Left lung (tissue), 10 donors: ENCODE measurements around the gene SPECC1L. TPM values are rescaled to one million over a fixed set of nuclear protein-coding genes. Genes with fewer than 3 reads are reported as not detected.
A peak's percentile ranks its signal among the peaks of the same experiment; 100 is the strongest.

Experiments
- ATAC-seq: fragments of 200-7000 bp; cut with Tn5 transposase; one replicate; pipeline ENCODE4 v1.9.1; 2020; ENCODE audit warnings: moderate library complexity
- DNase-seq, 4 donors: peaks; one replicate each; pipeline ENCODE4 v3.0.0-alpha.2; 2013 to 2020
- H3K27ac ChIP-seq, 2 donors: fragments of 200-600 bp; sonication (generic) in 1 of 2; one replicate each; pipeline versions ENCODE4 v1.5.0 to v1.8.0; 2020 to 2021
- H3K27me3 ChIP-seq, 2 donors: fragments of 200-600 bp; sonication (generic) in 1 of 2; one replicate each; pipeline versions ENCODE4 v1.5.0 to v1.8.0; 2020 to 2021
- H3K36me3 ChIP-seq, 2 donors: fragments of 200-600 bp; sonication (generic) in 1 of 2; one replicate each; pipeline versions ENCODE4 v1.5.0 to v1.8.0; 2020 to 2021
- H3K4me1 ChIP-seq, 2 donors: fragments of 200-600 bp; one replicate each; pipeline ENCODE4 v1.8.0; 2021
- H3K4me3 ChIP-seq, 2 donors: fragments of 200-600 bp; sonication (generic) in 1 of 2; one replicate each; pipeline versions ENCODE4 v1.5.0 to v1.8.0; 2020 to 2021; ENCODE audit warnings: mild to moderate bottlenecking in 1 of 2
- H3K9me3 ChIP-seq, 2 donors: fragments of 200-600 bp; sonication (generic) in 1 of 2; one replicate each; pipeline versions ENCODE4 v1.5.0 to v1.8.0; 2020 to 2021
- CTCF ChIP-seq, 2 donors: fragments of 200-600 bp; sonication (generic) in 1 of 2; IDR thresholded peaks; one replicate each; pipeline versions ENCODE4 v1.5.0 to v1.8.0; 2021; ENCODE audit warnings: antibody characterized with exemption in 2 of 2
- intact Hi-C, 2 donors: fragments of 100-400 bp; cut with DNase I; formaldehyde crosslinking; loops; one replicate each; pipeline versions ENCODE4 v1.11.2 to v1.14.2; 2022
- polyA plus RNA-seq, 6 donors: library from polyadenylated mRNA; unstranded; fragments of 120-200 nt; gene quantifications; one replicate each; pipeline ENCODE4 v1.2.1, GENCODE V29; 2013; ENCODE audit not compliant: insufficient read length in 6 of 6
- total RNA-seq, 2 donors: library from RNA; stranded (reverse); fragmentation: NEBNext Ultra II Directional; extraction: Animal tissue kit (Norgen Biotek cat#: 25700); gene quantifications; one replicate each; pipeline ENCODE4 v1.2.1, GENCODE V29; 2021
- donor health status: DM: no; HTN: yes; CAD: no.
- donor health status: DM: no; HTN: no; CAD: no.

The SPECC1L gene
- total and polyA plus RNA-seq, 8 donors, result 70.9 to 94.4 (median 80.9) TPM

GRCh38 chr22:24391836-24392217 is 121.2 kb downstream of the SPECC1L start:
- Histone ChIP-seq H3K27me3 (no peaks in the 10 kb centered on the region), H3K9me3 (no peaks in the 10 kb centered on the region), H3K36me3 (peaks cover 0 to 15% of the 10 kb centered on the region in 2 donors), H3K4me3 (no peak overlapping the region), H3K27ac (peak overlapping the region; percentile 48 to 63), H3K4me1 (peaks cover 16 to 43% of the 10 kb centered on the region in 2 donors)
- no peak for DNase-seq
- intact Hi-C loops, result no loop called here
- no peak for ATAC-seq
- TF ChIP-seq CTCF (IDR thresholded peaks at IDR 0.05), result no peak

DNA sequence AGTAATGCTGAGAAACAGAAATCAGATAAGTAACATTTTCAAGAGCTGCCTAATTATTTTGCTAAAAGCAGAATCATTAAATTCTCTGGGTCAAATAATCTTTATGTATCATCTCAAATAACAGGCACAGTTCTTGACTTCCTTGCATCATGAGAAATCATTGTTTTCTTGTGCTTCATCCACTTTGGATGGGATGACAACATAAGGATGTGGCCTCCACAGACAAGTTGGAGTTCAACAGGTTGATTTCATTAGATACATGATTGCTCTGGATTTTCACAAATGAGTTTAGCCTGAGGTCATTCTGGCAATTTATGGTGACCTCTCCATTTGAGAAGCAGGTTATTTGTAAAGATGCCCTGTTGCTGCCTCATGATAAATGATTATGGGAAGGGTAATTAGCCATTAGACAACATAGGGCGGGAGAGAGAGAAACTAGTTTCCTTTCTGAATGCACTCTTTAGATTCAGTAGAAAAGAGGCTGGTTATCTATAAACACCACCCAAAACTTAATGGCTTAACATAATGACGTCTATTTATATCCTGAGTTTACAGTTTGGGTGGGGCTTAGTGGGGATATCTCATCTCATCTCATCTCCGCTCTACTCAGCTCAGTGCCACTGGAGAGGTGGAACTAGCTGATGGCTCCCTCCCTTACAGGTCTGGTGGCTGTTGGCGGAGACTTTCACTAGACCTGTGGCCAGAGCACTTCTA is 121.7 kb downstream of the SPECC1L start:
- Histone ChIP-seq H3K36me3 (peaks cover 0 to 20% of the 10 kb centered on the region in 2 donors), H3K4me1 (peaks cover 16 to 43% of the 10 kb centered on the region in 2 donors), H3K27me3 (no peaks in the 10 kb centered on the region), H3K9me3 (no peaks in the 10 kb centered on the region), H3K27ac (peak overlapping the region; percentile 48 to 63), H3K4me3 (no peak overlapping the region)
- DNase-seq (no peak), ATAC-seq (no peak)
- intact Hi-C loops, result no loop called here
- TF ChIP-seq CTCF (IDR thresholded peaks at IDR 0.05), result no peak

DNA sequence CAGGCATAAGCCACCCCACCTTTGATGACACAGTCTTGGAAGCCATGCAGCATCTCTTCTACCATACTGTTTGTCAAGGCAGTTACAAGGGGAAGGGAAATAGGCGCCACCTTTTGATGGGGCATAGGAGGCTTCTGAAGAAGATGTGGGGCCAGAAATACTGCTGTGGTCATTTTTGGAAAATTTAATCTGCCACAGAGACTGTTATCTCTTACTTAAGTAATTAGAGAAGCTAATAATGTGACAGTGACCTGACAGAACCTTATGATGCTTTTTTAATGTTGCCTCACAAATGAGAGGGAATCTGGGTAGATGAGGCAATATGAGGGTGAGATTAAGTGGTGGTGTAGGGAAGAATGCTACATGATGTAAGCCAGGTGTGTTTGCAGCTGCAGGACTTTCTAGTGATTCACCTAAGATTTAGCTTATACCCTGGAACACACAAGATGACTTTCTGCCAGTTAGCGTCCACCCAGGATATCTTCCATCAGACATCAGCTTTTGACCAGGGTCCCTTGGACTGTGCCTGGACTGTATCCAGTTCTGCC is 122.5 kb downstream of the SPECC1L start:
- peaks cover 16 to 43% of the 10 kb centered on the region in 2 donors for H3K4me1 ChIP-seq
- no peak for ATAC-seq

GRCh38 chr22:24393848-24394247 is 123.2 kb downstream of the SPECC1L start:
- Histone ChIP-seq H3K4me1 (peaks cover 16 to 43% of the 10 kb centered on the region in 2 donors), H3K36me3 (peaks cover 0 to 32% of the 10 kb centered on the region in 2 donors), H3K27ac (no peak overlapping the region), H3K27me3 (no peaks in the 10 kb centered on the region), H3K4me3 (no peak overlapping the region), H3K9me3 (no peaks in the 10 kb centered on the region)
- intact Hi-C loops, result no loop called here
- no peak for TF ChIP-seq CTCF (IDR thresholded peaks at IDR 0.05)
- DNase-seq (no peak), ATAC-seq (no peak)

More for the DNA sequence above, 122.5 kb downstream of the SPECC1L start:
- Histone ChIP-seq H3K9me3 (no peaks in the 10 kb centered on the region), H3K27ac (no peak overlapping the region), H3K27me3 (no peaks in the 10 kb centered on the region), H3K4me3 (no peak overlapping the region), H3K36me3 (peaks cover 0 to 26% of the 10 kb centered on the region in 2 donors)
- DNase-seq, result no peak
- no peak for TF ChIP-seq CTCF (IDR thresholded peaks at IDR 0.05)
- intact Hi-C loops, result no loop called here

- DNase-seq (no peak), ATAC-seq (no peak)
- H3K4me1 ChIP-seq, result peaks cover 15 to 43% of the 10 kb centered on the region in 2 donors
- H3K27ac ChIP-seq, result no peak overlapping the region
- TF ChIP-seq CTCF (IDR thresholded peaks at IDR 0.05), result no peak
- H3K27me3 ChIP-seq, result no peaks in the 10 kb centered on the region
- H3K9me3 ChIP-seq, result no peaks in the 10 kb centered on the region
- peaks cover 0 to 36% of the 10 kb centered on the region in 2 donors for H3K36me3 ChIP-seq
- no peak overlapping the region for H3K4me3 ChIP-seq
- intact Hi-C loops, result no loop called here
Measured at GRCh38 chr22:24394254-24394653, 123.6 kb downstream of the SPECC1L start.
